Activated naive CD4-positive, alpha-beta T cell treated with anti-CD3 and anti-CD28 coated beads, Interleukin-2, amount 10 ng/mL, durations not matched to agents 5 hours and 36 hours (primary cell): ENCODE data around the gene PCBP4. TPM values are rescaled to one million over a fixed set of nuclear protein-coding genes. Genes with fewer than 3 reads are reported as not detected.

Source experiments
- total RNA-seq, 2 experiments: library from RNA; stranded (reverse); gene quantifications; one replicate each; pipeline ENCODE4 v1.2.3, GENCODE V29; 2021

Gene PCBP4
- 10 to 100 TPM; 23.5 to 25.3 TPM for total RNA-seq

GRCh38 chr3:51967384-51968169 lies at the start of gene PCBP4:
TSS of gene PCBP4 (minus strand) at chr3:51967454. CDS start at chr3:51961240, 6,214 bp downstream.

DNA sequence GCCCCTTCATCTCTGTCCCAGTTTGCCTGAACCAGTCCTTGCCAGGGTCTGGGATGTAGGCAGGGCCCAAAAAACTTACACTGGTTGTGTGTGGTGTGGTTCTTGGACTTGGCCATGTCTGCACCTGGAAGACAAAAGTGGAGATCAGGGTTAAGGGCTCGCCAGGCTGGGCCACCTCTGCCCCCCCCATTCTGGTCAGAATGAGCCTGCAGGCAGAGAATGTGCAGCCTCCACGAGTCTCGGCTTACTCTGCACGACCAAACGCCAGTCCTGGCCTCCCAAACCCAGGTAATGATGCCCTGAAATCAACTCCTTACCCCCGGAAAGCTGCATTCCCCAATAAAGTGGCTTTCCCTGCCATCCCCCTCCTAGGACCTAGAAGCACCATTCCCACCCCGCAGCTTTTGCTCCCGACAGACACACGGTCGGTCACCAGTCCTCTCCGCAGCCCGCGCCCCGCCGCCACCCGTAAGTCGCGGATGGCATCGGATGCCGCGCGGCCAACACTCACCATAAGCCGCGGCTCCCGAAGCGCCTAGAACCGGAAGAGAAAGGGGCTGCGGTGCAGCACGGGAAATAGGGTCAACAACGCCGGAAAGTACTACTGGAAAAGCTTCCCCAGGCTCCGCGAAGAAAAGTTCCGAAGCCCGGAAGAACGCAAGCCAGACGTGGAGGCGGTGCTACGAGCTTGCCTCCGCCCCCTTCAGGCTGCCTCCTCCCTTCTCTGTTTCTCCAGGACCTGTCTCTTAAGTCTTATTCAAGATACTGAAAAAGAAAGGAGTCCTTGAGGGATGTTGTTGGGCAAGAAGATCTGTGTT lies 28.3 kb upstream of the PCBP4 start, which contains the start of gene RPL29:
Gene RPL29, minus strand, starts transcription at position 550 of the 818 bp plus-strand sequence. Its CDS starts 434 bp downstream, at position 116.

GRCh38 chr3:51982838-51983577 lies 15.8 kb upstream of the PCBP4 start, which contains the start of gene ACY1:
TSS of gene ACY1 (plus strand) at chr3:51983535. CDS start at chr3:51984065, 530 bp downstream.

DNA sequence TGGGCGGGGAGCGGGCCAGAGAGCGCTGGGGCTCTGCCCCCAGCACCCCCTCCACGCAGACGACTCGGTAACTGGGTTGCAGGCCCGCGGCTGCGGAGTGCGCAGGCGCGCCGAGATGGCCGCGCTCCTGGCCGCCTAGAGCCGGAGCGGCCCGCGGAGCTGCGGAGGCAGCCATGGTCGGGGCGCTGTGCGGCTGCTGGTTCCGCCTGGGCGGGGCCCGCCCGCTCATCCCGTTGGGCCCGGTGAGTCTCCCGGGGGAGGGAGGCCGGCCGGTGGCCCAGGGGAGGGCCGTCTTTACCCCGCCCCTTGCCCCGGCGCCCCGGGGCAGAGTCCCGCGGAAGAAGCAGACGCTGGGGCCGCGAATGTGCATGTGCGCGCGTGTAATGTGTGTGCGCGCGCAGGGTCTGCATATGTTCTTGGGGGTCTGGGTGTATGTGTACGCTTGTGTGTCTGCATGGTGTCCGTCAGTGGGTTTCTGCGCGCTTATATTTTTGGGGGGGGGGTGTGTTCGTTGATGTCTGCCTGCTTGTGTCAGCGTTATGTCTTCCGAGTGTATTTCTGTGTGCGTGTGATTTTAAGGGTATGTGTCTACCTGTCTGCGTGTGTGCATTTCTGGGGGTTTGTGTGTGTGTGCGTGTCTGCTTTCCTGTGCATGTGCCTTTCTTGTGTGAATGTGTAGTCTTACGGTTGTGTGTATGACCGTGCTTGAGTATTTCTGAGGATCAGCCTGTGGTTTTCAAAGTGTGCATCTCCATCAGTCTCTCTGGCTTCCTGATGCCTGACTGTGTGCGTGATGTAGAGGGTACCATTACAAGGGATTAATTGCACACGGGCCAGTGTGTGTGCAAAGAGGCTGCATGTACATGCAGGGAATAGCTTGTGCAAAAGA lies 8.0 kb upstream of the PCBP4 start, which contains the start of gene ABHD14A:
Gene ABHD14A, plus strand, starts transcription at position 102 of the 889 bp plus-strand sequence. Its CDS starts 72 bp downstream, at position 174.

DNA sequence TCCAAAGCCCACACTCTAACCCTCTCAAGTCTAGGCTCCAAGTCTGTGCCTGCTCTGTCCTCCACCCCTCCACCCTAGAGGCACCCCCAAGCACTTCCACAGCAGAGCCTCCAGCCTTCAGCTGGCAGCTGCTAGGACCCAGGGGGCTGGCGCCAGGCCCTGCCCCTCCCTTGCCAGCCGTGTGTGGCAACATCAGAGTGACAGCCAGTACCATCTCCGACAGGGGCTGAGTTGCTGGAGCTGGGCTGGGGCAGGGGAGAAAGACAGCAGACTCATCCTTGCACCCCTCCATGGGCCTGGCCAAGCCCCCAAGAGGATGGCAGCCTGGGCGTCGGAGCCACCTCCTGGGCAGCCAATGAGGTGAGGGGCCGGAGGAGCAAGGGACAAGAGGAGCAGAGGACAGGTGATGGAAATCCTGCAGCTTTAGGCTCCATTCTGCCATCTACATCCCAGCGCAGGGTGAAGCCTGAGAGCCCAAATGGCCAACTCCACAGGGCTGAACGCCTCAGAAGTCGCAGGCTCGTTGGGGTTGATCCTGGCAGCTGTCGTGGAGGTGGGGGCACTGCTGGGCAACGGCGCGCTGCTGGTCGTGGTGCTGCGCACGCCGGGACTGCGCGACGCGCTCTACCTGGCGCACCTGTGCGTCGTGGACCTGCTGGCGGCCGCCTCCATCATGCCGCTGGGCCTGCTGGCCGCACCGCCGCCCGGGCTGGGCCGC lies 11.9 kb downstream of the PCBP4 start, which contains the start of gene GPR62:
Gene GPR62, plus strand, starts transcription at position 207 of the 718 bp plus-strand sequence. Its CDS starts 272 bp downstream, at position 479.

GRCh38 chr3:51941798-51942602 lies 25.3 kb downstream of the PCBP4 start, which contains the start of the genes PARP3 and RRP9:
TSS of gene PARP3 (plus strand) at chr3:51942363. CDS start at chr3:51943356, 993 bp downstream.
TSS of gene RRP9 (minus strand) at chr3:51941904. CDS start at chr3:51941867, 37 bp downstream.

Other genes with a start within 250 kb of the PCBP4 start
- not detected for gene IQCF6, start 188.2 kb downstream of the PCBP4 start, total RNA-seq
- gene IQCF2, start 105.8 kb downstream of the PCBP4 start, total RNA-seq = not detected
- gene IQCF5, start 91.9 kb downstream of the PCBP4 start, total RNA-seq = not detected
- not detected for gene IQCF1, start 64.1 kb downstream of the PCBP4 start, total RNA-seq
- 10 to 100 TPM; 18.8 to 19.4 TPM for gene RRP9, start 25.6 kb downstream of the PCBP4 start, total RNA-seq
- gene PARP3, start 25.1 kb downstream of the PCBP4 start, total RNA-seq = 10 to 100 TPM; 22.1 to 23.2 TPM
- not detected for gene GPR62, start 12.1 kb downstream of the PCBP4 start, total RNA-seq
- 10 to 100 TPM; 65.8 to 68.9 TPM for gene ABHD14B, start 6.6 kb upstream of the PCBP4 start, total RNA-seq
- 10 to 100 TPM; 13.2 to 14.1 TPM for gene ABHD14A, start 7.6 kb upstream of the PCBP4 start, total RNA-seq
- 10 to 100 TPM; 27.8 to 28.8 TPM for gene ACY1, start 16.1 kb upstream of the PCBP4 start, total RNA-seq
- gene RPL29, start 28.4 kb upstream of the PCBP4 start, total RNA-seq = 1,000 to 10,000 TPM; 1,560 to 1,569 TPM
- gene DUSP7, start 89.1 kb upstream of the PCBP4 start, total RNA-seq = 10 to 100 TPM; 43.2 to 44.0 TPM
- gene POC1A, start 187.0 kb upstream of the PCBP4 start, total RNA-seq = 10 to 100 TPM; 19.1 to 20.2 TPM
- 10 to 100 TPM; 43.4 to 45.6 TPM for gene ALAS1, start 230.7 kb upstream of the PCBP4 start, total RNA-seq